ENCODE data around the gene PTP4A2.

The PTP4A2 gene

DNA sequence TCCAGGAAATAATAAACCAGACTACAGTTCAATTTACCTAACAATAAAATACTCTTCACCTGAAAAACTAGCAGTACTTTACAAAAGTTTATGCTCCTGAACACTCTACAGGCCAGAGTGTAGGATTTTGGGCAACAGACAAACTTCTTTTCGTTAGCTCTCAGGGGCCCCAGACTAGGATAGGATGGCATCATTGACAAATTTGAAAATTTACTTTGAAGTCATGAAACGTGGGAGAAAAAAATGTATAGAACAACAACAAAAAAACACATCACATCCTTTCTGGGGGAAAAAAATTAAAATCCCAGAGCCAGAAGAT is 1.2 kb downstream of the PTP4A2 start:
- H3K4me3 ChIP-seq (ENCODE audit: low read depth, low read length) = peak overlapping the region; percentile 86
- TF ChIP-seq, protein P1, sequence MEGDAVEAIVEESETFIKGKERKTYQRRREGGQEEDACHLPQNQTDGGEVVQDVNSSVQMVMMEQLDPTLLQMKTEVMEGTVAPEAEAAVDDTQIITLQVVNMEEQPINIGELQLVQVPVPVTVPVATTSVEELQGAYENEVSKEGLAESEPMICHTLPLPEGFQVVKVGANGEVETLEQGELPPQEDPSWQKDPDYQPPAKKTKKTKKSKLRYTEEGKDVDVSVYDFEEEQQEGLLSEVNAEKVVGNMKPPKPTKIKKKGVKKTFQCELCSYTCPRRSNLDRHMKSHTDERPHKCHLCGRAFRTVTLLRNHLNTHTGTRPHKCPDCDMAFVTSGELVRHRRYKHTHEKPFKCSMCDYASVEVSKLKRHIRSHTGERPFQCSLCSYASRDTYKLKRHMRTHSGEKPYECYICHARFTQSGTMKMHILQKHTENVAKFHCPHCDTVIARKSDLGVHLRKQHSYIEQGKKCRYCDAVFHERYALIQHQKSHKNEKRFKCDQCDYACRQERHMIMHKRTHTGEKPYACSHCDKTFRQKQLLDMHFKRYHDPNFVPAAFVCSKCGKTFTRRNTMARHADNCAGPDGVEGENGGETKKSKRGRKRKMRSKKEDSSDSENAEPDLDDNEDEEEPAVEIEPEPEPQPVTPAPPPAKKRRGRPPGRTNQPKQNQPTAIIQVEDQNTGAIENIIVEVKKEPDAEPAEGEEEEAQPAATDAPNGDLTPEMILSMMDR (IDR thresholded peaks at IDR 0.05; ENCODE audit: low read depth, low read length, missing control alignments) = no peak
- DNase-seq (ENCODE audit: low read depth) = no peak

DNA sequence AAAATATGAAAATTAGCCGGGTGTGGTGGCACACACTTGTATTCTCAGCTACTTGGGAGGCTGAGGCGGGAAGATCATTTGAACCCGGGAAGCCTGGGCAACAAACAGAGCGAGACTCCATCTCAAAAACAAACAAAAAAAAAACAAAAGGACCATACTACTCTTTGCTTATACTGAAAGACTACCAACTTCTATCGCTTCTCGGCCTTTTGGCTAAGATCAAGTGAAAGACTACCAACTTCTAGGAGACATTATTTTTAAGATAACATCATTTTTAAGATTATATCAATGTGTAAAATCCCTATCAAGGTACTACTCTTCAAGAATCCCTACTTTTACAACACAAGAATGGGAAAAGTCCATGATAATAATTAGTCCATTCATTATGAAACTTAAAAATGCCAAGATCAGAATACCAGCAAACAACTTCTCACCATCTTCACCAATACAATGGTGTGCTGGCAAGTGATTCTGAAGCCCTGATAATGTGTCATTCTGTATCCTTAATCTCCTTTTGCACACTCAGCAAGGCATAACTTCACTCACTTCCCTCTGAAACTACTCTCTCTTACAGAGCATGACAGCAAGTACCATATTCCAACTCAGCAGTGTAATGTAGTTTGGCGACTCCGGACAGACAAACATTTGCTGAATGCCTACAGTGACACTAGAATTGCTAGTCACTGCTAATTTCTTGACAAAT is 1.7 kb downstream of the PTP4A2 start:
- DNase-seq (ENCODE audit: low read depth) = no peak
- TF ChIP-seq, protein P1 (IDR thresholded peaks at IDR 0.05; ENCODE audit: low read depth, low read length, missing control alignments) = no peak

DNA sequence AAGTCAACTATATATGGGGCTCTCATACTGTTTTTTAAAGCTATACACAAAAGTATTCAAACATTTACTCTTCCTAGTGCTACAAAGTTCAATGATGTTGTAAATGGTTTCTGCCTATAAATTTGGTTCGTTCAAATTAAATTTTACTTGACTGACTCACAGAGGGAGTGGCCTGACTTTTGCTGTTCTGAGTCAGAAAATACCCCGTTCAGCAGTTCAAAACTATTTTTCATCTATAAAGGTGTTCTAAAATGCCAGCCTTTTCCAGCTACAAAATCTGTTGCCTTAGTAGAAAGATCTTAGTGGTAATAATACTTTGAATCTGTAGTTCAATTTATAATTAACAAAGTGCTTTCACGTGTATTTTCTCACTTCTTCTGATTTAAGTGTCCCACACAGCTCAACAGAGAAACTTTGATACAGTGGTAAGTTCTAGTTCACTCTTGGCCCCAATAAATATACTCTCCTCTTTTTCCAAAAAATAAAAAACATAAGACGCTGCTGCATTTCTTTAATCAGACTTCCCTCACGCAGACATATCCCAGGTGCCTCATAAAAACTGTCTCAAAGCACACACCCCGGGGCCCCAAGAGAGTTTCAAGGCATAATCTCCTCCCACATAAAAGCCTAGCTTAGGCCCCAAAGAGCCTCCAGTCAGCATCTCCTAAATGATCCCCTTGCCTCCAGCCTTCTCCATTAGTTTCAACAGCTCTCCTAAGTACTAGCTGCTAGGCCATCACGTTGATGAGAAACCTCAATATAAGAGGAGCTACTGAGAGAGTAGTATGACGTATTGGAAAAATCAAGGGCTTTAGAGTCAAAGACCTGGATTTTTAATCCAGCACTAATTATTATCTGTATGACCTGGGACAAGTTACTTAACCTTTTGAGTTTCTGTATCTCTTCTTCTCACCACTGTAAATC is 3.2 kb downstream of the PTP4A2 start:
- H3K4me3 ChIP-seq (ENCODE audit: low read depth, low read length) = peak overlapping the region; percentile 86
- no peak for DNase-seq (ENCODE audit: low read depth)
- TF ChIP-seq, protein P1 (IDR thresholded peaks at IDR 0.05; ENCODE audit: low read depth, low read length, missing control alignments) = no peak

More for the DNA sequence above, 1.7 kb downstream of the PTP4A2 start:
- peak overlapping the region; percentile 86 for H3K4me3 ChIP-seq (ENCODE audit: low read depth, low read length)

DNA sequence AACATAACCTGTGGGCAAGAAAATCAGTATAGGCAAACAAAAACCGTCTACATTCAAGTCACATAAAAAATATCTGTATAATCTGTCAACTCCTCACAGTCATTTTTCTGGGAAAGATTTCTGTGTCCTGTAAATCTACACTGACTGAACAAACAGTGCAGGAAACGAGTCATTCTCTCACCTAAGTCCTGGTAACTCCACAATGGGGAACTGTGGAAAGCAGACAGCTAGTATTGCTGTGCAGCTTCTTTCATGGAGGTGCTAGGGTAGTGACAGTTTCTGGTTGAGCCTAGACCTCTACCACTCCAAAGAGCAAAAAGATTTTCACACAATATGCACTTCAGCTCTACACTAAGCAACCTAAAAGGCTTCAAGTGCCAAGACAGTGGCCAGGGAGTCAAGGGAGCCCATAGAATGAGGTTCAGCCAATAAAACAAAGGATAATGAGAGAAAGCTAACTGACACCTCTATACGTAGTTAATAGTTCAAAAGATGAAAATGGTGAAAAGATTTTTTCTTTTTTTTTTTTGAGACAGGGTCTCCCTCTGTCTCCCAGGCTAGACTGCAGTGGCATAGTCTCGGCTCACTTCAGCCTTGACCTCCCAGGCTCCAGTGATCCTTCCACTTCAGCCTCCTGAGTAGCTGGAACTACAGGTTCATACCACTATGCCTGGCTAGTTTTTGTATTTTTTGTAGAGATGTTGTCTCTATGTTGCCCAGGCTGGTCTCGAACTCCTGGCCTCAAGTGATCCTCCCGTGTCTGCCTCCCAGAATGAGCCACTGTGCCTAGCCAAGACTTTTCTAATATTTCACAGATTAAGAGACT is 5.5 kb downstream of the PTP4A2 start:
- DNase-seq (ENCODE audit: low read depth) = no peak
- TF ChIP-seq, protein P1 (IDR thresholded peaks at IDR 0.05; ENCODE audit: low read depth, low read length, missing control alignments) = no peak
- H3K4me3 ChIP-seq (ENCODE audit: low read depth, low read length) = peak overlapping the region; percentile 9

DNA sequence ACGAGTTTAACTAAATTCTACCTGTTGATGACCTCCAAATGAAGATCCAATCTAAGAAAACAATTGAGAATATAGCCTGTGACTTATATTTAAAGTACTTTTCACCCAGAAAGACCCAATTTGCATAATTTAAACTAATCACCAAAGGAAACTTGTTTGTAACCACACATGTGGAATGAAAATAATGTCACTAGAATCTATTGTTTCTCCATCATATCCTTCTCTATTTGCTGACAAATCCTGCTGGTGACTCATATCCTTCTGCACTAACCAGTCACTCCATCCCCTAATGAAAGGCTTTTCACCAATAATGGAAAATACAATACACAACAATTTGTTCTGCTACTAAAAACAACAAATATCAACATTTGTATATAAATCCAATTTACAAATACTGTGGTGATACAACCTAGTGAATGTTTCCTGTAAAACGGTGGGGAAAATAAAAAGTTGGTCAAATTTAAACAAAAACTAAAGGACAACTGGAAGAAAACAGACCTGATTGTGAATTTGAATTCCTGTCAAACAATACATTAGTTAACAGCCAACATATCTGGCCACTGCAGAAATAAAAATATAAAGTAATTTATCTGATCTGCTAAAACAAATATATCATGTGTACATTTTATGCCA is 6.5 kb downstream of the PTP4A2 start:
- TF ChIP-seq, protein P1 (IDR thresholded peaks at IDR 0.05; ENCODE audit: low read depth, low read length, missing control alignments) = no peak
- DNase-seq (ENCODE audit: low read depth) = no peak
- H3K4me3 ChIP-seq (ENCODE audit: low read depth, low read length) = peak overlapping the region; percentile 32; the same call in 1 of the 2 replicates

DNA sequence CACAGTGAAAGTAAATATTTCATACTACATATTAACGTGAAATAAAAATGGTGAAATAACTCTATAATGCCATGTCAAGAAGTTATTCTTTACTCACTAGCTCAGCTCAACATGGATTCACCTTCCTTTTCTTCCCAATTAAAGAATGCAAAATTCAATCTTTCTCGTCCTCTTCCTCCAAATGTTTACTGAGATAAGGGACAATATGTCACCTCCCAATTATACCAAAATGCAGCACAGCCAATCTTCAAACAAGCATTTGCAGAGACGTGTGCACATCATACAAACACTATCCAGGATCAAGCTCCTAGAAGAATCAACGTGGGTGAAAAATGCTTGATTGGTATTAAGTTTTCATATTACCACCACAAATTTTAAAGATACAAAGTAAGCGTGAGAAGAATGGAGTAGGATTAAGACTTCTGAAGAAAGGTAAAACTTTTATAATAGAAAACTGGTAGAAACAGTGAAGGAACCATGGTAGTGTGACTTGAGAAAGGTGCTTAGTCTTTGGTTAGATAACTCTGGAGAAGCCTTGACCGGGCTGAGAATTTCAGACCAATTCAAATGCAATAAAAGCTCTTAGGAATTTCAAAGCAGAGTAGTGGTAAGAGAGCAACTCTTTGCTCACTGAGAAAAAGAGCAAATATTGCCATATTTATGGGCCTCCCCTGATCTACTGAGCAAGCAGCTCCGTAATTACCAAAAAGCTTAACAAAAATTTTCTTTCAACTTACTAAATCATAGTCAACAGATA is 7.2 kb downstream of the PTP4A2 start:
- no peak for DNase-seq (ENCODE audit: low read depth)
- TF ChIP-seq, protein P1 (IDR thresholded peaks at IDR 0.05; ENCODE audit: low read depth, low read length, missing control alignments) = no peak
- peak overlapping the region; percentile 32; the same call in 1 of the 2 replicates for H3K4me3 ChIP-seq (ENCODE audit: low read depth, low read length)

All from GM12864 (cell line).